ENCODE results near the gene JUP. TPM values are rescaled to one million over a fixed set of nuclear protein-coding genes. Genes with fewer than 3 reads are reported as not detected.

JUP gene
- total and polyA plus RNA-seq, 2 of the 13 experiments (the other 11 are each of a cell fraction or from before 2014, with no cell fraction given) = 12.1 to 20.6 TPM

- TF ChIP-seq ZNF800 (CRISPR knock-in tag; IDR thresholded peaks at IDR 0.05) (peak; percentile 71), TRIM22 (IDR thresholded peaks at IDR 0.05) (no peak), BRD4 (CRISPR knock-in tag; IDR thresholded peaks at IDR 0.05) (peak; percentile 76; the same call in 1 of the 2 replicates), ZNF160 (CRISPR knock-in tag; IDR thresholded peaks at IDR 0.05) (0 out of 2 replicates have a peak, but pooled peaks have one; percentile 45), ZNF143 (CRISPR knock-in tag; IDR thresholded peaks at IDR 0.05) (0 out of 2 replicates have a peak, but pooled peaks have one; percentile 12), ZNF576 (CRISPR knock-in tag; IDR thresholded peaks at IDR 0.05) (no peak; the same call in 1 of the 2 replicates), ZNF30 (CRISPR knock-in tag; IDR thresholded peaks at IDR 0.05) (no peak), ZNF136 (CRISPR knock-in tag; IDR thresholded peaks at IDR 0.05; ENCODE audit: low read depth) (0 out of 2 replicates have a peak, but pooled peaks have one; percentile 19), ZNF776 (CRISPR knock-in tag; IDR thresholded peaks at IDR 0.05) (peak; percentile 86), NKX3-1 (CRISPR knock-in tag; IDR thresholded peaks at IDR 0.05) (0 out of 2 replicates have a peak, but pooled peaks have one; percentile 50), AFF4 (CRISPR knock-in tag; IDR thresholded peaks at IDR 0.05) (no peak), GATA4 (IDR thresholded peaks at IDR 0.05; ENCODE audit: borderline replicate concordance, low read depth) (peak; percentile 58; the same call in 1 of the 2 replicates), MXD4 (CRISPR knock-in tag; IDR thresholded peaks at IDR 0.05) (peak; percentile 82), KLF16 (CRISPR knock-in tag; IDR thresholded peaks at IDR 0.05) (peak in 1 of 2 experiments; percentile 85; a peak in 2 of 4 replicates), STAT5B (CRISPR knock-in tag; IDR thresholded peaks at IDR 0.05) (no peak), NFYB (CRISPR knock-in tag; IDR thresholded peaks at IDR 0.05) (peak; percentile 98), POLR2G (IDR thresholded peaks at IDR 0.05; ENCODE audit: low read depth, low read length) (peak; percentile 90), ZBTB44 (CRISPR knock-in tag; IDR thresholded peaks at IDR 0.05) (peak; percentile 84; the same call in 1 of the 2 replicates), RXRB (CRISPR knock-in tag; IDR thresholded peaks at IDR 0.05; ENCODE audit: borderline replicate concordance) (peak; percentile 44), CBX5 (CRISPR knock-in tag; IDR thresholded peaks at IDR 0.05; ENCODE audit: borderline replicate concordance) (peak; percentile 18; the same call in 1 of the 2 replicates)
These were observed at the start of gene JUP (continued) for GRCh38 chr17:41786227-41787020.
